ENCODE results near the gene PRAMEF5. TPM values are rescaled to one million over a fixed set of nuclear protein-coding genes. Genes with fewer than 3 reads are reported as not detected.
"Not testable (repeated sequence)": the region's sequence is repeated elsewhere in the genome, so short reads cannot be mapped to it uniquely, and the experiment has no call there.

Gene PRAMEF5
- total and polyA plus RNA-seq, 2 donors (not counting 1 experiment from before 2014, with no cell fraction given): not detected

DNA sequence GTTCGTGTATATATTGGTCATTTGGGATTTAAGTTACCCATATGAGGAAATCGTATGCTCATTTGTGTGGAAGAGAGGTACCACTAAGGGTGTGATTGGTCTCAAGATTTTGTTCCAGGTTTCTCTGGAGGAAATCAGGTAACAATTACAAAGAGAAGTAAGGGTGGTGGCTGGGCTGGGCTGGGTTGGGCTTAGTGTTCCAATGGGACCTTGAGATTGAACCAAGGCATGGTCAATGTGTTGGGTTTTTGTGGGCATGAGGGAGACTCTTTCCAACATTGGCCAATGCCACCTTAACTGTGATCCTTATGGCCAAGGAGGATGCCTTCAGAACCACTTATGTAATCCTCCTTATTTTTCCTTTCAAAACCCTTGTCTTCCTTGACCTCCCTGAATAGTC, 23.4 kb upstream of the PRAMEF5 start:
- H3K27ac Mint-ChIP-seq; H3K9me3 Mint-ChIP-seq (ENCODE audit: insufficient read depth); DNase-seq; H3K9ac ChIP-seq (ENCODE audit: low read length); H3K4me1 Mint-ChIP-seq; H3K27ac ChIP-seq (ENCODE audit: low read length in 2 of 2); H3K79me2 ChIP-seq (ENCODE audit: control insufficient read depth, insufficient read depth, low read length); H3K4me3 Mint-ChIP-seq; ATAC-seq (ENCODE audit: low read depth); H3K27me3 ChIP-seq (replicated peaks in 1 of 4; ENCODE audit: control extremely low read depth in 1 of 4, control insufficient read depth in 3 of 4, insufficient read depth in 4 of 4, low read length in 3 of 4); CTCF ChIA-PET; intact Hi-C loops (cut with micrococcal nuclease); POLR2A ChIA-PET; H2AFZ ChIP-seq (ENCODE audit: insufficient read depth, low read depth, low read length, poor library complexity, severe bottlenecking); H3K36me3 ChIP-seq (replicated peaks in 1 of 2; ENCODE audit: control extremely low read depth in 1 of 2, control insufficient read depth in 1 of 2, extremely low read depth in 1 of 2, insufficient read depth in 2 of 2, low read length in 1 of 2); H3K9me3 ChIP-seq (ENCODE audit: control extremely low read depth in 1 of 3, control insufficient read depth in 2 of 3, insufficient read depth in 1 of 3, low read length in 2 of 3); H3K4me1 ChIP-seq (ENCODE audit: control insufficient read depth in 2 of 2, insufficient read depth in 2 of 2, low read length in 2 of 2); H3K27me3 Mint-ChIP-seq; H4K20me1 ChIP-seq (ENCODE audit: control insufficient read depth, insufficient read depth, low read length, poor library complexity, severe bottlenecking); H3K4me3 ChIP-seq (ENCODE audit: control extremely low read depth in 1 of 5, extremely low read depth in 1 of 5, insufficient read depth in 1 of 5, low read depth in 2 of 5, low read length in 4 of 5); H3K4me2 ChIP-seq (replicated peaks; ENCODE audit: low read depth, low read length, poor library complexity, severe bottlenecking): not testable (repeated sequence)
- WGBS (ENCODE audit: insufficient coverage): 88% methylated on average over 1 of the region's 2 CpGs

DNA sequence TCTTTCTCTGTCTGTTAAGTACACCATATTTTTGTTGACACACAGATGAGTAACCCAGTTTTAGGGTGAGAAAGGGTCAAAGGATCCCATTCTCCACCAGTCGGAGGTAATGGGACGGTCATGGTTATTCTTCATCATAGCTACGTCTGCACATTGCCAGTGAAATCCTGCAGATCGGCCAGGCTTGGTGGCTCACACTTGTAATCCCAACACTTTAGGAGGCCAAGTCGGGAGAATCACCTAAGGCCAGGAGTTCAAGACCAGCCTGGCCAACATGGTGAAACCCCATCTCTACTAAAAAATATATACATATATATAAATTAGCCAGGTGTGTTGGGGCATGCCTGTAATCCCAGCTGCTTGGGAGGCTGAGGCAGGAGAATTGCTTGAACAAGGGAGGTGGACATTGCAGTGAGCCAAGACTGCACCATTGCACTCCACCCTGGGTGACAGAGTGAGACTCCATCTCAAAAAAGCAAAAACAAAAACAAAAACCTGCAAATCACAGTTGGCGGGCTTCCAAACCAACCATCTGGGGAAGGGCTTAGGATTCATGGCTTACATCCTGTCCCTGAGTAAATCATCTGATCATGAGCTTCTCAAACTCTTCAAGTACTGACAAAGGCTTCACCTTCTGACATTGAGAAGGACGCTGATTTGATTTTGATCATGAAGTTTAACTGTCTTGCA, 22.8 kb upstream of the PRAMEF5 start:
- DNase-seq; H3K79me2 ChIP-seq (ENCODE audit: control insufficient read depth, insufficient read depth, low read length); H3K27me3 Mint-ChIP-seq; H3K4me3 Mint-ChIP-seq; H3K27ac ChIP-seq (ENCODE audit: low read length in 2 of 2); H2AFZ ChIP-seq (ENCODE audit: insufficient read depth, low read depth, low read length, poor library complexity, severe bottlenecking); H3K9me3 Mint-ChIP-seq (ENCODE audit: insufficient read depth); H4K20me1 ChIP-seq (ENCODE audit: control insufficient read depth, insufficient read depth, low read length, poor library complexity, severe bottlenecking); CTCF ChIA-PET; H3K4me1 ChIP-seq (ENCODE audit: control insufficient read depth in 2 of 2, insufficient read depth in 2 of 2, low read length in 2 of 2); H3K9ac ChIP-seq (ENCODE audit: low read length); POLR2A ChIA-PET; H3K27ac Mint-ChIP-seq; H3K4me2 ChIP-seq (replicated peaks; ENCODE audit: low read depth, low read length, poor library complexity, severe bottlenecking); H3K4me3 ChIP-seq (ENCODE audit: control extremely low read depth in 1 of 5, extremely low read depth in 1 of 5, insufficient read depth in 1 of 5, low read depth in 2 of 5, low read length in 4 of 5); intact Hi-C loops (cut with micrococcal nuclease); H3K27me3 ChIP-seq (replicated peaks in 1 of 4; ENCODE audit: control extremely low read depth in 1 of 4, control insufficient read depth in 3 of 4, insufficient read depth in 4 of 4, low read length in 3 of 4); H3K36me3 ChIP-seq (replicated peaks in 1 of 2; ENCODE audit: control extremely low read depth in 1 of 2, control insufficient read depth in 1 of 2, extremely low read depth in 1 of 2, insufficient read depth in 2 of 2, low read length in 1 of 2); ATAC-seq (ENCODE audit: low read depth); H3K4me1 Mint-ChIP-seq; H3K9me3 ChIP-seq (ENCODE audit: control extremely low read depth in 1 of 3, control insufficient read depth in 2 of 3, insufficient read depth in 1 of 3, low read length in 2 of 3): not testable (repeated sequence)
- 97% methylated on average over 6 of the region's 7 CpGs for WGBS (ENCODE audit: insufficient coverage)

DNA sequence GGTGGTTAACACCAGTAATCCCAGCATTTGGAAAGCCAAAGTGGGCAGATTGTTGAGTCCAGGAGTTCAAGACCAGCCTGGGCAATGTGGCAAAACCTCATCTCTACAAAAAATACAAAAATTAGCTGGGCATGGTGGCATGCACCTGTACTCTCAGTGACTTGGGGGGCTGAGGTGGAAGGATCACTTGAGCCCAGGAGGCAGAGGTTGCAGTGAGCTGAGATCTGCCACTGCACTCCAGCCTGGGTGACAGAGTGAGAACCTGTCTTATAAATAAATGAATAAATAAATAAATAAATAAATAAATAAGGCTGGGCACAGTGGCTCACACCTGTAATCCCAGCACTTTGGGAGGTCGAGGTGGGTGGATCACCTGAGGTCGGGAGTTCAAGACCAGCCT, 21.9 kb upstream of the PRAMEF5 start:
- H3K4me3 Mint-ChIP-seq; H3K27ac ChIP-seq (ENCODE audit: low read length in 2 of 2); H2AFZ ChIP-seq (ENCODE audit: insufficient read depth, low read depth, low read length, poor library complexity, severe bottlenecking); H3K27ac Mint-ChIP-seq; CTCF ChIA-PET; H3K9ac ChIP-seq (ENCODE audit: low read length); H3K4me2 ChIP-seq (replicated peaks; ENCODE audit: low read depth, low read length, poor library complexity, severe bottlenecking); H3K79me2 ChIP-seq (ENCODE audit: control insufficient read depth, insufficient read depth, low read length); intact Hi-C loops (cut with micrococcal nuclease); H3K27me3 Mint-ChIP-seq; POLR2A ChIA-PET; H3K4me3 ChIP-seq (ENCODE audit: control extremely low read depth in 1 of 5, extremely low read depth in 1 of 5, insufficient read depth in 1 of 5, low read depth in 2 of 5, low read length in 4 of 5); ATAC-seq (ENCODE audit: low read depth); H3K27me3 ChIP-seq (replicated peaks in 1 of 4; ENCODE audit: control extremely low read depth in 1 of 4, control insufficient read depth in 3 of 4, insufficient read depth in 4 of 4, low read length in 3 of 4); H3K36me3 ChIP-seq (replicated peaks in 1 of 2; ENCODE audit: control extremely low read depth in 1 of 2, control insufficient read depth in 1 of 2, extremely low read depth in 1 of 2, insufficient read depth in 2 of 2, low read length in 1 of 2); H3K9me3 Mint-ChIP-seq (ENCODE audit: insufficient read depth); H3K4me1 Mint-ChIP-seq; H4K20me1 ChIP-seq (ENCODE audit: control insufficient read depth, insufficient read depth, low read length, poor library complexity, severe bottlenecking); H3K4me1 ChIP-seq (ENCODE audit: control insufficient read depth in 2 of 2, insufficient read depth in 2 of 2, low read length in 2 of 2); DNase-seq; H3K9me3 ChIP-seq (ENCODE audit: control extremely low read depth in 1 of 3, control insufficient read depth in 2 of 3, insufficient read depth in 1 of 3, low read length in 2 of 3): not testable (repeated sequence)
- no CpG with 5 or more reads among the region's 2 CpGs for WGBS (ENCODE audit: insufficient coverage)

DNA sequence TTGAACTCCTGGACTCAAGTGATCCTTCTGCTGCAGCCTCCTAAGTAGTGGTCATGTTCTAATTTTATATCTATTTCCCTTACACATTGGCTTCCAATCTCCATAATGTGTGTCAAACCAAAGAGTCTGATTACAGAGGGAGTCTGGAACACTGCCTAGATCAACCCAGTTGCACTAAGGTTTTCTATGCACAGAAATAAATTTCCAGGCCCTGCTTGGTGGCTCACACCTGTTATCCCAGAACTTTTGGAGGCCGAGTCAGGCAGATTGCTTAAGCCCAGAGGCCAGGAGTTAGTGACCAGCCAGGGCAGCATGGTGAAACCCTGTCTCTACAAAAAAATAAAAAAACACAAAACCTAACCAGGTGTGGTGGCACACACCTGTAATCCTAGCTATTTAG, 19.9 kb upstream of the PRAMEF5 start:
- ATAC-seq (ENCODE audit: low read depth); H3K27me3 Mint-ChIP-seq; intact Hi-C loops (cut with micrococcal nuclease); H3K9me3 ChIP-seq (ENCODE audit: control extremely low read depth in 1 of 3, control insufficient read depth in 2 of 3, insufficient read depth in 1 of 3, low read length in 2 of 3); H3K4me3 ChIP-seq (ENCODE audit: control extremely low read depth in 1 of 5, extremely low read depth in 1 of 5, insufficient read depth in 1 of 5, low read depth in 2 of 5, low read length in 4 of 5); POLR2A ChIA-PET; H3K27ac ChIP-seq (ENCODE audit: low read length in 2 of 2); H3K9ac ChIP-seq (ENCODE audit: low read length); H3K4me2 ChIP-seq (replicated peaks; ENCODE audit: low read depth, low read length, poor library complexity, severe bottlenecking); H3K36me3 ChIP-seq (replicated peaks in 1 of 2; ENCODE audit: control extremely low read depth in 1 of 2, control insufficient read depth in 1 of 2, extremely low read depth in 1 of 2, insufficient read depth in 2 of 2, low read length in 1 of 2); H3K27ac Mint-ChIP-seq; H2AFZ ChIP-seq (ENCODE audit: insufficient read depth, low read depth, low read length, poor library complexity, severe bottlenecking); DNase-seq; H4K20me1 ChIP-seq (ENCODE audit: control insufficient read depth, insufficient read depth, low read length, poor library complexity, severe bottlenecking); H3K4me1 ChIP-seq (ENCODE audit: control insufficient read depth in 2 of 2, insufficient read depth in 2 of 2, low read length in 2 of 2); H3K9me3 Mint-ChIP-seq (ENCODE audit: insufficient read depth); H3K27me3 ChIP-seq (replicated peaks in 1 of 4; ENCODE audit: control extremely low read depth in 1 of 4, control insufficient read depth in 3 of 4, insufficient read depth in 4 of 4, low read length in 3 of 4); H3K79me2 ChIP-seq (ENCODE audit: control insufficient read depth, insufficient read depth, low read length); H3K4me1 Mint-ChIP-seq; H3K4me3 Mint-ChIP-seq; CTCF ChIA-PET: not testable (repeated sequence)
- WGBS (ENCODE audit: insufficient coverage): 81% methylated on average over 1 of the region's 1 CpG

Measured in B cell (primary cell).